GM13976 (cell line): Measurements from ENCODE around the gene GRIN2A.

Source experiments
- DNase-seq: peaks from one replicate; pipeline ENCODE4 v3.0.0; 2012; ENCODE audit warnings: low spot score
- CTCF ChIP-seq: IDR thresholded peaks from 2 replicates; pipeline ENCODE4 v1.5.1; 2012; ENCODE audit warnings: borderline replicate concordance, mild to moderate bottlenecking; ENCODE audit not compliant: insufficient read depth; ENCODE audit errors: extremely low read depth, missing control alignments, control extremely low read depth
- in situ Hi-C: fragments of 300-500 bp; cut with MboI; formaldehyde crosslinking; loops from one replicate; pipeline ENCODE4 v1.12.0; 2022; ENCODE audit warnings: low sequenced_read_pairs, mixed read lengths, inconsistent platforms; ENCODE audit not compliant: unreplicated experiment

GRIN2A gene

GRCh38 chr16:9932000-9932399, 250.2 kb downstream of the GRIN2A start:
- TF ChIP-seq CTCF, result no peak
- no peak for DNase-seq
- in situ Hi-C loops, result no loop called here

GRCh38 chr16:9929836-9930235, 252.4 kb downstream of the GRIN2A start:
- TF ChIP-seq CTCF, result no peak
- in situ Hi-C loops, result no loop called here

GRCh38 chr16:9929313-9929712, 252.9 kb downstream of the GRIN2A start:
- peak; percentile 30 for DNase-seq
- TF ChIP-seq CTCF, result no peak
- in situ Hi-C loops, result no loop called here

More at GRCh38 chr16:9929836-9930235, 252.4 kb downstream of the GRIN2A start:
- no peak for DNase-seq

- DNase-seq, result no peak
- TF ChIP-seq CTCF, result no peak
- in situ Hi-C loops, result no loop called here
Observed at GRCh38 chr16:9922441-9922840, 259.8 kb downstream of the GRIN2A start.

- in situ Hi-C loops, result no loop called here
- no peak for DNase-seq
- TF ChIP-seq CTCF, result no peak
Observed at GRCh38 chr16:9921997-9922396, 260.2 kb downstream of the GRIN2A start.

GRCh38 chr16:9919460-9919859, 262.8 kb downstream of the GRIN2A start:
- DNase-seq, result no peak
- TF ChIP-seq CTCF, result no peak
- in situ Hi-C loops, result no loop called here

GRCh38 chr16:9917691-9918090, 264.5 kb downstream of the GRIN2A start:
- no peak for DNase-seq
- no peak for TF ChIP-seq CTCF
- in situ Hi-C loops, result no loop called here
